ENCODE measurements around the gene ARMC7. TPM values are rescaled to one million over a fixed set of nuclear protein-coding genes. Genes with fewer than 3 reads are reported as not detected.
"Not testable (repeated sequence)": the region's sequence is repeated elsewhere in the genome, so short reads cannot be mapped to it uniquely, and the experiment has no call there.

The ARMC7 gene
- total RNA-seq, 1 donor from 2014 or later = 20.2 TPM

DNA sequence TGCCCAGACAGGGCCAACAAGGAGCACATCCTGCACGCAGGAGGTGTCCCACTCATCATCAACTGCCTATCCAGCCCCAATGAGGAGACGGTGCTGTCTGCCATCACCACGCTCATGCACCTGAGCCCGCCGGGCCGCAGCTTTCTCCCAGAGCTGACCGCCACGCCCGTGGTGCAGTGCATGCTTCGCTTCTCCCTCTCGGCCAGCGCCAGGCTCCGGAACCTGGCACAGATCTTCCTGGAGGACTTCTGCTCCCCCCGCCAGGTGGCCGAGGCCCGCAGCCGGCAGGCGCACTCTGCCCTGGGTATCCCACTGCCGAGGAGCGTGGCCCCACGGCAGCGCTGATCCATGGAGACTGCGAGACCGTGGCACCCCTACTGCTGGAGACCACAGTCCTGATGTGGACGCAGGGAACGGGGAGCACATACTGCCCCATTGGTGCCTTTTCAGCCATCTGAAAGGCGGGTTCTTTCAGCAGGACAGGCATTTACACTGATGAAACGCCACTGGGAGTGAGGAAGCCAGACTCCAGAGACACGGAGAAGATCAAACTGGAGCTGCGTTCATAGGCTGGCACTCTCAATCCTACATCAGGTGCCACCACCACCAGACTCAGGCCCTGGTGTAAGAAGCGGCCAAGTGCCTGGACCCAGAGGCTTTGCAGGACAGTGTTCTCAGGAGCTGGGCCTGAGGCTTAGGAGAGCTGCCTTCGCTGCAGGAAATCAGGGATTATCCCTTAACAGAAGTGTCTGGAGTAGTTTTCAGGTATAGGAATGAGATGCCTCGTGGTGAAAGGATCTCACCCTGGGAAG is 19.1 kb downstream of the ARMC7 start:
- no peak for DNase-seq (ENCODE audit: low spot score)

DNA sequence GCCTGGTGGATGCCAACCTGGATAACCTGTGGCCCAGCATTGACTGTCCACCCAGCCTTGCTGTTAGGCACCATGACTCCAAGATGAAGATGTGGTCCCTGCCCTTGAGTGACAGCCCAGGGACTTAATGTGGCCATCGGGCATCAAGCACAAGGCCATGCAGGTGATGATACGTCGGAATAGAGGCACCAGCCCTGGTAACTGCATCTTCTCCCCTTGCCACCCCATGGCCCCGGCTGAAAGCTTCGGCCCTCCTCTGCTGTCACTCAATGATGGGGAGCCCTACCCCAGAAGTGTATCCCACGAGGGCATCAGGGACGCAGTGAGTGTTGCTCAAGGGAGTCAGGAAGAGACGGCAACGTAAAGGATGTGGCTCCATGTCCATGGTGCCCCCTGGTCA is 19.8 kb downstream of the ARMC7 start:
- no peak for DNase-seq (ENCODE audit: low spot score)

DNA sequence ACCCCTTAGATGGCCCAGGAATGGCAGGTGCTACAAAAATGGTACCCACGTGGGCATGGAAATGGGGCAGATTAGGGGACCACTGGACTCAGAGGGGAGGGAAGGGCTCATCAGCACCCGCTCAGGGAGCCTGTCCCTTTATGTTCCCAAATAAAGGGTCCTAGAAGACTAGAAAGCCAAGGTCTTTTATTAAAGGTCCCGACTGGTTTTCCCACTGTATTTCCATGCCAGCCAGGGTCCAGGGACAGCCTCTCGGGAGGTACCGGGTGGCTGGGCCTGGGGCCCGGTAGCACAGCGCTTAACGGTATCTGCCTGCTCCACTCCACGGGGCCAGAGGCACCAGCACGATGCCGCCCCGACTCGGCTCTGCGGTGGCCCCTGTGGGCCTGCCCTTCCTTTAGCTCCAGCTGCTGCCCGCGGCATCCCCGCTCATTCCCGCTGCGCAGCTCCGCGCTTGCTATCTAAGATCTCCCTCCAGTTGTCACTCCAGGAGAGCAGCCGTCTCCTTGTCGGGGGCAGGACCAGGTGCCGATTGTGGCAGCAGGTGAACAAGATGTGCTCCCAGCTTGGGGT is 20.4 kb downstream of the ARMC7 start:
- no peak for DNase-seq (ENCODE audit: low spot score)

DNA sequence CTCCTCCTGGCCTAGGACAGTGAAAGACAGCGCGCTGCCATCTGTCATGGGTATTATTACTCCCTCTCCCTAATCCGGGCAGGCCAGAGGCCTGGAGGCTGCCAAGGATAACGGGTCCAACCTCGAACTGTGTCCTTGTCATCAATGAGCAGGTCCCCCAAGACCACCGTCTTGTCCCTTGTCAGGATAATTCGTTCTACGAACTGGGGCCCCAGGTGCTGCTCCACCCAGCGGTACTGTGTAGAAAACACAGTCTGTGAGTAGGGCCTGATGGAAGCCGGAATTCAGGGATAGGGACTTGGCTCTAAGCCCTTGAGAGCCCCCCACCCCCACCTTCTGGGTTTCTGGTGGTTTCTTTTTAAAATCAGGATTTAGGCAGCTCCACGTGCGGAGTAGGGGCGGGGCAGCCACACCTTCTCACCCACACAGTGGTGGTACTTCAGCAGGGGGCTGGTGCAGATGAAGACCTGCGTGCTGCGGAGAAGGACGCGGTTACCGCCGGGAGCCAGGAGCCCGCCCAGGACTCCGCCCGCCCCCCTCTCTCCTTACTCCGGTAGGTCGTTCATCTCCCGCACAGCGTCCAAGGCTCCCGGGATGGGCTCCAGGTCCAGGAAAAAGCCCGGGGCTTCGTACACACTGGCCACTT is 21.0 kb downstream of the ARMC7 start:
- DNase-seq (ENCODE audit: low spot score) = no peak

DNA sequence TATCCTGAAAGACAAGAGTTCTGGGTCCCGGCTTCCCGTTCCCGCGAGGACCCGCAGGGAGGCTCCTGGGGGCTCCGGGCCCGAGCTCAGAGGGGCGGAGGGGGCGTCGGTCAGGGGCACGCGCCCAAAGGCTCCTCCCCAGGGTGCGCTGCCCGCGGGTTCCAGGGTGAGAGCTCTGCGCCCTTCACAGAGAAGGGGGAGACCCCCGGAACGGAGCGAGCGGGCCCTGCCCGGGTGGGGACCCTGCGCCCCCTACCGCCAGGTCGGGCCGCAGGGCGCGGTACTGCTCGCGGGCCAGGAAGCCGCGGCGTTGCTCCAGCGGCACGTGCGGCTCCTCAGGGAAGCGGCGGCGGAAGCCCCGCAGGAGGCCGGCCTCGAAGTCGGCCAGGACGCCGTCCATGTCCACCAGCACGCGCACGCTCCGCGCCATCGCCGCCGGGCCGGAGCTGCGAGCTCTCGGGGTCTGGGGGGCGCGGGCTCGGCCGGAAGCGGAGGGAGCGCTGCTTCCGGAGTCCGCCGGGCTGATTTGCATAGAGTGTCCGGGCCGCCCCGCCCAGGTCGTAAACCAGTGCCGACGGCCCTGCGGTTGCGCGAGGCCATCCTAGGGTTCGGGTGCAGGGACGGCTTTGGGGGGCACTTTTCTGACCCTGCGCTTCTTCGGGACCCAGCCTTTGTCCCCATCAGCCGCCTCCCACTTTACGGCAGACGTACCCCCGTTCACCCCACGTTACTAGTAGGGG is 21.7 kb downstream of the ARMC7 start, which contains the start of gene NT5C:
NT5C (minus strand) TSS at position 465 of the 740 bp plus-strand sequence; CDS start at position 430, 35 bp downstream.
- peak; percentile 73 for DNase-seq (ENCODE audit: low spot score)

DNA sequence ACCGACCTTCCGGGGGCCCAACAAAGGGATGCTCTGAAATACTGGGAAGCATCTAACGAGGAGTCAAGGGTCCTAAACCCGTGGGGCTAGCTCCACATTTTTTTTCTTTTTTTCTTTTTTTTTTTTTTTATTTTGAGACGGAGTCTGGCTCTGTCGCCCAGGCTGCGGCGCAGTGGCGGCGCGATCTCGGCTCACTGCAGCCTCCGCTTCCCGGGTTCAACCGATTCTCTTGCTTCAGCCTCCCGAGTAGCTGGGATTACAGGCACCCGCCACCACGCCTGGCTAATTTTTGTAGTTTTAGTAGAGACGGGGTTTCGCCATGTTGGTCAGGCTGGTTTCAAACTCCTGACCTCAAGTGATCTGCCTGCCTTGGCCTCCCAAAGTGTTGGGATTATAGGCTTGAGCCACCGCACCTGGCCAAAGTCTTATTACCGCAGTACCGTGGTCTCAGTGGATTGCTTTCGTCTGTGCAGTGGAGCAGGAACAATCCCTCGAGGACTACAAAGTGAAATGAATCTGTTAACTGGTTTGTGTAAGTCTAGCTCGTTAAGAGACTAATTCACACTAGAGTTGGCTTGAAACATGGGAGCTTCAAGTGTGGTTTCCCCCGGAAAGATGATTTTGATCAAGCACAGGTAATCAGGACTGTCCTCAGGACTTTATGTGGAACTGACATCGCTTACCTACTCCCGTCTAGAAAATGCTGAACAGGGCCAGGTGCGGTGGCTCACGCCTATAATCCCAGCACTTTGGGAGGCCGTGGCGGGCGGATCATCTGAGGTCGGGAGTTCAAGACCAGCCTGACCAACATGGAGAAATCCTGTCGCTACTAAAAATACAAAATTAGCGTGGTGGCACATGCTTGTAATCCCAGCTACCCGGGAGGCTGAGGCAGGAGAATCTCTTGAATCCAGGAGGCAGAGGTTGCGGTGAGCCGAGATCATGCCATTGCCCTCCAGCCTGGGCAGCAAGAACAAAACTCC is 22.5 kb downstream of the ARMC7 start:
- DNase-seq (ENCODE audit: low spot score) = not testable (repeated sequence)

DNA sequence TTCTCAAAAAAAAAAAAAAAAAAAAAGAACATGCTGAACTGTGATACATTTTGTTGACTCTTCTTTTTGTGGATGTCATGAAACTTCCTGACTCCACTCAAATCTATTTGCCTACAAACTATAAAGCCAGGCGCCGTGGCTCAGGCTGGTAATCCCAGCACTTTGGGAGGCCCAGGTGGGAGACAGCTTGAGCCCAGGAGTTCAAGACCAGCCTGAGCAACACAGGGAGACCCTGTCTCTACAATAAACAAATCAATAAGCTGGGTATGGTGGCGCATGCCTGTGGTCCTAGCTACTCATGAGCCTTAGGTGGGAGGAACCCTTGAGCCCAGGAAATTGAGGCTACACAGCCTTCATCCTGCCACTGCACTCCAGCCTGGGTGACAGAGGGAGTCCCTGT is 23.2 kb downstream of the ARMC7 start:
- no peak for DNase-seq (ENCODE audit: low spot score)

DNA sequence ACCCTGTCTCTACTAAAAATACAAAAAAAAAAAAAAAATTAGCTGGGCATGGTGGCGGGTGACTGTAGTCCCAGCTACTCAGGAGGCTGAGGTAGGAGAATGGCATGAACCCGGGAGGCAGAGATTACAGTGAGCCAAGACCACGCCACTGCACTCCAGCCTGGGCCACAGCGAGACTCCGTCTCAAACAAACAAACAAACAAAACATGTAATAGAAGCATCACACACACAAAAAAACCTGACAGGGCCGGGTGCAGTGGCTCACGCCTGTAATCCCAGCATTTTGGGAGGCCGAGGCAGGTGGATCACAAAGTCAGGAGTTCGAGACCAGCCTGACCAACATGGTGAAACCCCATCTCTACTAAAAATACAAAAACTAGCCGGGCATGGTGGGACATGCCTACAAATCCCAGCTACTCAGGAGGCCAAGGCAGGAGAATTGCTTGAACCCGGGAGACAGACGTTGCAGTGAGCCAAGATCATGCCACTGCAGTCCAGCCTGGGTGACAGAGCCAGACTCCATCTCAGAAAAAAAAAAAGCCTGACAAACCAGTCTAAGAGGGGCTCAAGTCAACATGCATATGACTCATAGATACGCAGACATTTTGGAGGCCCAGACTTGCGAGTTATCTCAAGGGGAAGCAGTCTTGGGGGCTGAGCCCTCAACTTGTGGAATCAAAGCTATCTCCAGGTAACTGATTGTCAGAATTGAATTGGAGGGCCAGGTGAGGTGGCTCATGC is 24.0 kb downstream of the ARMC7 start:
- DNase-seq (ENCODE audit: low spot score) = not testable (repeated sequence)

DNA sequence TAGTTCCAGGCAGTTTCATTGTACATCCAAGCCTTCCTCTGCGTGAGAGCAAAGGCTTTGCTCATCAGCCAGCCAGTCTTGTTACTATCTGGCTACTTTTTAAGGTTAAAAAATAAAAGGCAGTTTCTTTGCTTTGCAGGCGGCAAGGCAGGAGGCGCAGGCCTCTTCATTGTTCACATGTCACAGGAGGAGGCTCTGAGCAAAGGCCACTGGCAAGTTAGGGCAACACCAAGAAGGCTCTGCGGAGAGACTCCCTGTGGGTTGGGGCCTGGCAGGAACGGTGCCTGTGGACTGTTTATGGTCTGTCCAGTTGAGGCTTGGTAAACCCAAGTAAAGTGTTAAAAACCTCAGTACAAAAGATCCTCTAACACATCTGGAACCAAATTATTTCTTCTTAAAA is 25.7 kb downstream of the ARMC7 start:
- no peak for DNase-seq (ENCODE audit: low spot score)

DNA sequence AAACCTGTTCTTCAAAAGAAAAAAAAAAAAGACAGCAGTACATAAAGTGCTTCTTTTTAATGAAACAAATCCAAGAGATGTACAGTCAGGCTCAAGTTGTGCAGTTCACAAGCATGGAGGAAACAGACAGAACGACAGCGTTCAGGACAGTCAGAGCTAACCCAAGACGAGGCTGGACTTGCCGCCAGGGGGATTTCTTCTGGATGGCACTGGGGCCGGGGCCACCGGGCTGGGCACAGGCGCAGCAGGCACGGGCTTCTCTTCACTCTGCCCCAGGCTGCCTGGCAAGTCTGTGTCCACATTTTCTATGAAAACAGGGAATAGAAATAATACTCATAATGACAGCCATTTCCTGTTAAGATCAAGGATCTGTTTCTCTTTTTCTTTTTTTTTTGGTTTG is 26.2 kb downstream of the ARMC7 start:
- DNase-seq (ENCODE audit: low spot score) = no peak

DNA sequence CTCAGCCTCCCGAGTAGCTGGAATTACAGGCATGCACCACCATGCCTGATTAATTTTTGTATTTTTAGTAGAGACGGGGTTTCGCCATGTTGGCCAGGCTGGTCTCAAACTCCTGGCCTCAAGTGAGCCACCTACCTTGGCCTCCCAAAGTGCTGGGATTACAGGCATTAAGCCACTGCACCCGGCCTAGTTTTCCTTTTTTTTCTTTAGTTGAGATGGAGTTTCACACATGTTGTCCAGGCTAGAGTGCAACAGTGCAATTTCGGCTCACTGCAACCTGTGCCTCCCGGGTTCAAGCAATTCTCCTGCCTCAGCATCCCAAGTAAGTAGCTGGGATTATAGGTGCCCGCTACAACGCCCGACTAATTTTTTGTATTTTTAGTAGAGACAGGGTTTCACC is 28.0 kb downstream of the ARMC7 start:
- DNase-seq (ENCODE audit: low spot score) = not testable (repeated sequence)

DNA sequence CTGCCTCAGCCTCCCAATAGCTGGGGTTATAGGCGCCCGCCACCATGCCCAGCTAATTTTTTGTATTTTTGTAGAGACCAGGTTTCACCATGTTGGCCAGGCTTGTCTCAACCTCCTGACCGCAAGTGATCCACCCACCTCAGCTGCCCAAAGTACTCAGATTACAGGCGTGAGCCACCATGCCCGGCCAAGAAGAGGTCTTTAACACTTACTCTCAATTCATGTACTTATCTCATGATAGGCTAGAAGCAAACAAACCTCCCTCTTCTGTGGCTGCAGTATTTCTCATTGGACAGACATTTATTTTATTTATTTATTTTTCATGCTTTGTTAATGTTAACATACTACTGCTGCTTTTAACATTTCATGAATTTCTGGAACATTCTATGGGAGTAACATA is 28.8 kb downstream of the ARMC7 start:
- no peak for DNase-seq (ENCODE audit: low spot score)

DNA sequence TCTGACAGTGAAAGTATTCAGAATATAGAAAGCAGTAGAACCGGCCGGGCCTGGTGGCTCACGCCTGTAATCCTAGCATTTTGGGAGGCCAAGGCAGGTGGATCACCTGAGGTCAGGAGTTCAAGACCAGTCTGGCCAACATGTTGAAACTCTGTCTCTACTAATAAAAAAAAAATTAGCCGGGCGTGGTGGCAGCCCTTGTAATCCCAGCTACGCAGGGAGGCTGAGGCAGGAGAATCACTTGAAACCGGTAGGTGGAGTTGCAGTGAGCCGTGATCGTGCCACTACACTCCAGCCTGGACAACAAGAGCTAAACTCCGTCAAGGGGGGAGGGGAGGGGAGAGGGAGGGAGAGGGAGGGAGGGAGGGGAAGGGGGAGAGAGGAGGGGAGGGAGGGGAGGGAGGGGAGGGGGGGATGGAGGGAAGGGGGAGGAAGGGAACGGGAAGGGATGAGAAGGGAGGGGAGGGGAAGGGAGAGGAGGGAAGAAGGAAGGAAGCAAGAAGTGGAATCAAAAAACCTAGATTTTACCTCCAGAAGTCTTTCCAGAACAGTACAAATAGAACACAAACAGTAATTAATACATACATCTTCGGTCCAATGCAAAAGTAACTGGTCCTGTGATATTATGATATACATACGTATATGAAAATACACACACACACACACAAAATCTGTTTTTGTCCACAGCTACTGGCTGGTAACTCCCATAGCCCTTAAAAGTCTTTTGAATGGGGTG is 32.6 kb downstream of the ARMC7 start:
- DNase-seq (ENCODE audit: low spot score) = no peak

DNA sequence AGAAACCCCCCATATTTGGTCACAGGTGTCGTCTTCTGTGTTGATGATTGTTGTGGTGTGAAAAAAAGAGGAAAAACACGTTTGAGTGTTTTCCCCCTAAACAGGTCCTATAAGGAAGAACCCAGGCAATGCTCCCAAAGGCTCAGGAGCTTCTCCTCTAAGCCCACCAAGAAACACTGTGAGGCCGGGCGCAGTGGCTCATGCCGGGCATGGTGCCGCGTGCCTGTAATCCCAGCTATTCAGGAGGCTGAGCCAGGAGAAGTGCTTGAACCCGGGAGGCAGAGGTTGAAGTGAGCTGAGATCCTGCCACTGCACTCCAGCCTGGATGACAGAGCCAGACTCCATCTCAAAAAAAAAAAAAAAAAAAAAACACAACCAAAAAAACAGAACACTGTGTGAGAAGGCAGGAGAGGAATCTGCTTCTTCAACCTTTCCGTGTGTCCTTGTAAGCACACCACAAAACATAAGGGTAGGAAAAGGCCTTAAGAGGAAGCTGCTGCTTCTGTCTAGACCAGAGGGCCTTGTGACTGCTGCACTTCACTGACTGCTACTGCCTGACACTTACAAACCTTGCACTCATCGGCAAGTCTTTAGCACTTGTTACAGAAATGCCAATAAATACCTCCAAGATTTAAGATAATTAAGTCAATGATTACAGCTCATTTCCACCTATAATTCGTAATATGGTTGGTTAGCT is 35.2 kb downstream of the ARMC7 start:
- DNase-seq (ENCODE audit: low spot score) = no peak

DNA sequence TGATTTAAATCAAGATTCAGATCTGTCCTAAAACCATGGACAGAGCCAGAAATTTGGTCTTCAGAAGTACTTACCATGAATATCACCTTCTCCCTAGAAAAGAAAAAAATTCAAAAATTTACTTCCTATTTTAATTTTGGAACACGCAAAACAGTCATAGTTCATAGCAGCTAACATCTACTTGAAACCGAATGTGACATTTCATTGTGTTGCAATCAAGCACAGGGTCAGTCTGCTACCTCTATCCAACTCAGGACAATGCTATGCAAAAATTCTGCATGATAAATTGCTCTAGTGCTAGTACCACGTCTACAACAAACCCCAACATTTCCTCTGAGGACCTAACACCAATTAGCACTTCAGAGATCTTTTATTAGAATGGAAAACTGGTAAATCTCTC is 36.8 kb downstream of the ARMC7 start:
- DNase-seq (ENCODE audit: low spot score) = no peak

DNA sequence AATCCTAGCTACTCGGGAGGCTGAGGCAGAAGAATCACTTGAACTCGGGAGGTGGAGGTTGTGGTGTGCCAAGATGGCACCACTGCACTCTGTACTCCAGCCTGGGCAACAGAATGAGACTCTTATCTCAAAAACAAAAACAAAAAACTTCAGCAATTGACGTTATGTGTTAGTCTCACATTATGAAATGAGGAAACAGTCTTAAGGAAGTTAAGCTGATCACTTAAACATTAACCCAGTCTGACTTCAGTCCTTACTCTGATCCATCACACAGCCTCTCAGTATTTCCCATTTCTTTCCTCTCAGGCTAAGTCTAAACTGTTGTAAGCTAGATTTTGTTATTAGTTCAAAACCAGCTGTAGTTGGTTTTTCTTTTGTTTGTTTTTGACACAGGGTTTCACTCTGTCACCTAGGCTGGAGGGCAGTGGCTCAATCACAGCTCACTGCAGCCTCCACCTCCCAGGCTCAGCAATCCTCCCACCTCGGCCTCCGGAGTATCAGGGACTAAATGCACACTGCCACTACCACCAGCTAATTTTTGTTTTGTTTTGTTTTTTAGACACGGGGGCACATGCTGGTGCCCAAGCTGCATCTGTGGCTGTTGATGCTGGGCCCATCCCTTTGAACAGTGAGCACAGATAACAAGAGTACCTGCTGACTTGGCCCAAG is 38.2 kb downstream of the ARMC7 start:
- no peak for DNase-seq (ENCODE audit: low spot score)

DNA sequence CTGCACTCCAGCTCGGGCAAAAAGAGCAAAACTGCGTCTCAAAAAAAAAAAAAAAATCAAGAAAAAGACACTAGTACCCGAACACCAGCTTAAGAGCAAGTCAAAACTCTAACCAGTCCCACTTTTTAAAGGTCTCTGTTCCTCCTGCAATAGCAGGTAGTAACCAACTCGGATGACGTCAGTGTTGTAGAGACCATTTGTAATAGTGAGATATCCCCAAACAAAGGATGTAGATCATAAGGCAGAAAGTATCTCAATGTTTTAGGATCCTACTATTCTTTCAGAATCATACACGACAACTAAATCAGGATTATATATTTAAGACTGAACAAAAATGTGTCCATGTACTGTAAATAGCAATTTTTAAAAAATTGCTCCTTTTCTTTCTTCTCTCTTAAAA is 42.2 kb downstream of the ARMC7 start:
- no peak for DNase-seq (ENCODE audit: low spot score)

DNA sequence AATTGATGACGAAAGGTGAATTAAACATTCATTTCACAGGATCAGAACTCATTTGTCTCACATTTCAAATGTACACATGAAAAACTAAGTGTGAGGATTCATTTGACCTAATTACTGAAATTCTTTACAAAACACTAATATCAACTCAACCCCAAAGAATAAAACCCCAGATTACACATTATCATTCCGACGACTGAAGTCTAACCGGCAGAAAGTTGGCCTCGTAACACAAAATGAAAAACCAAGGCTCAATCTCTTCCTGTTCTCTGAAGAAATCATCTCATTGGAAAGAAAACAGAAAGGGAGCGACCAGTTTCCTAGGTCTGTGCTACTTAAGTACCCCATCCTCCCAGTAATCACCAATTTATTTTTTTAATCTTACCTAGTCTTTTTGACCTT is 42.8 kb downstream of the ARMC7 start:
- no peak for DNase-seq (ENCODE audit: low spot score)
